ENCODE measurements around the gene STX19. TPM values are rescaled to one million over a fixed set of nuclear protein-coding genes. Genes with fewer than 3 reads are reported as not detected.

The STX19 gene
- total and polyA plus RNA-seq, 2 donors (not counting 1 experiment from before 2014, with no cell fraction given), result not detected

DNA sequence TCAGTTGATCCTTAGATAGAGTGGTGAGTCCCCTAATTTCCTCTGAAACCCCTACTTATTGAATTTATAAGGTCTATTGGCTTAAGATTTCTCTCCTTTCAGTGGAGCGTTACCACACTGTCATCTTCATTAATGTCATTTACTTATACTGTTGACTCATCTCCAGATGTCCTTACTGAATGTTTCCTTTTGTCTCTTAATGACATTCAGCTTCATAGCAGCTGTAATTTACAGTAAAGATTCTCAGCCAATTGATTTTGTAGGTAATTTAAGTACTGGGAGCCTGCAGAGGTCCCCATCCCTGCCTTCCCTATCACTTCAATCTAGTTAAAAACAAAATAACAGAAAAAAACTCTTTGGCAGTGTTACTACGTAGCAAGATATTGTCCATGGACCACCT, 18.8 kb downstream of the STX19 start:
- no peak overlapping the region for H3K27ac ChIP-seq (ENCODE audit: insufficient read depth, low read length)
- no peak overlapping the region for H3K9ac ChIP-seq (ENCODE audit: insufficient read depth, low read length)
- H2AFZ ChIP-seq (ENCODE audit: low read length), result no peak overlapping the region
- TF ChIP-seq, protein P1, sequence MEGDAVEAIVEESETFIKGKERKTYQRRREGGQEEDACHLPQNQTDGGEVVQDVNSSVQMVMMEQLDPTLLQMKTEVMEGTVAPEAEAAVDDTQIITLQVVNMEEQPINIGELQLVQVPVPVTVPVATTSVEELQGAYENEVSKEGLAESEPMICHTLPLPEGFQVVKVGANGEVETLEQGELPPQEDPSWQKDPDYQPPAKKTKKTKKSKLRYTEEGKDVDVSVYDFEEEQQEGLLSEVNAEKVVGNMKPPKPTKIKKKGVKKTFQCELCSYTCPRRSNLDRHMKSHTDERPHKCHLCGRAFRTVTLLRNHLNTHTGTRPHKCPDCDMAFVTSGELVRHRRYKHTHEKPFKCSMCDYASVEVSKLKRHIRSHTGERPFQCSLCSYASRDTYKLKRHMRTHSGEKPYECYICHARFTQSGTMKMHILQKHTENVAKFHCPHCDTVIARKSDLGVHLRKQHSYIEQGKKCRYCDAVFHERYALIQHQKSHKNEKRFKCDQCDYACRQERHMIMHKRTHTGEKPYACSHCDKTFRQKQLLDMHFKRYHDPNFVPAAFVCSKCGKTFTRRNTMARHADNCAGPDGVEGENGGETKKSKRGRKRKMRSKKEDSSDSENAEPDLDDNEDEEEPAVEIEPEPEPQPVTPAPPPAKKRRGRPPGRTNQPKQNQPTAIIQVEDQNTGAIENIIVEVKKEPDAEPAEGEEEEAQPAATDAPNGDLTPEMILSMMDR (conservative IDR thresholded peaks at IDR 0.05 in 1 of 2, IDR thresholded peaks at IDR 0.05 in 1 of 2; ENCODE audit: low read depth in 1 of 2, low read length in 2 of 2), result no peak
- TF ChIP-seq EZH2 (IDR thresholded peaks at IDR 0.05; ENCODE audit: low read length, missing control alignments), result no peak
- no peaks in the 10 kb centered on the region for H3K36me3 ChIP-seq (ENCODE audit: control insufficient read depth, insufficient read depth, low read length)
- no peaks in the 10 kb centered on the region for H3K9me3 ChIP-seq (ENCODE audit: control insufficient read depth, insufficient read depth, low read depth, low read length)
- no peaks in the 10 kb centered on the region for H3K27me3 ChIP-seq (ENCODE audit: control insufficient read depth, insufficient read depth, low read length)
- no peaks in the 10 kb centered on the region for H4K20me1 ChIP-seq (ENCODE audit: control insufficient read depth, extremely low read depth, insufficient read depth, low read length)
- no peaks in the 10 kb centered on the region for H3K79me2 ChIP-seq (ENCODE audit: control insufficient read depth, insufficient read depth, low read length)
- no peak overlapping the region for H3K4me3 ChIP-seq (replicated peaks in 1 of 4; ENCODE audit: control extremely low read depth in 1 of 4, insufficient read depth in 1 of 4, low read depth in 3 of 4, low read length in 4 of 4)
- H3K4me2 ChIP-seq (ENCODE audit: extremely low read depth, insufficient read depth, low read length), result no peak overlapping the region
- H3K4me1 ChIP-seq (ENCODE audit: control insufficient read depth, extremely low read depth, insufficient read depth, low read length), result no peaks in the 10 kb centered on the region
- DNase-seq (ENCODE audit: low read depth in 2 of 2), result no peak

DNA sequence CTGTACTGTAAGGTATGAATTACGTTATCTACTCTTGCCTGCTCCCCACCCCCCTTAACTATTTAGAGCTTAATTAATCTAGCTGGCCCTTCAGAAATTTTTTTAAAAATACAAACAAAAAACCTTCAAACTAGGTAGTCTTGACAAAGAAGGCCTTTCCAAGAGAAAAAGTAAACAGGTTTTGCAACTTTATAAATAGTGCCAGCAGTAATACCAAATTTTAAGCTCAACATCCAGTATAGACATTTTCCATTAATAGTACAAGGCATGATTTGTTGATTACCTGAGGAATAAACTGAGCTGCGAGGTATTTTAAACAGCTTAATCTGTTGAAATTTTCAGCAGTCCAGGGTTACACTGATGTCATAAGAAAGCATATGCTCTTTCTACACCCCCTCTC, 20.1 kb downstream of the STX19 start:
- Histone ChIP-seq H3K36me3 (ENCODE audit: control insufficient read depth, insufficient read depth, low read length) (no peaks in the 10 kb centered on the region), H3K9ac (ENCODE audit: insufficient read depth, low read length) (no peak overlapping the region), H3K27me3 (ENCODE audit: control insufficient read depth, insufficient read depth, low read length) (no peaks in the 10 kb centered on the region), H3K4me3 (replicated peaks in 1 of 4; ENCODE audit: control extremely low read depth in 1 of 4, insufficient read depth in 1 of 4, low read depth in 3 of 4, low read length in 4 of 4) (no peak overlapping the region), H3K4me1 (ENCODE audit: control insufficient read depth, extremely low read depth, insufficient read depth, low read length) (no peaks in the 10 kb centered on the region), H3K4me2 (ENCODE audit: extremely low read depth, insufficient read depth, low read length) (no peak overlapping the region), H3K27ac (ENCODE audit: insufficient read depth, low read length) (no peak overlapping the region), H2AFZ (ENCODE audit: low read length) (no peak overlapping the region), H4K20me1 (ENCODE audit: control insufficient read depth, extremely low read depth, insufficient read depth, low read length) (no peaks in the 10 kb centered on the region), H3K9me3 (ENCODE audit: control insufficient read depth, insufficient read depth, low read depth, low read length) (no peaks in the 10 kb centered on the region), H3K79me2 (ENCODE audit: control insufficient read depth, insufficient read depth, low read length) (no peaks in the 10 kb centered on the region)
- TF ChIP-seq, protein P1 (conservative IDR thresholded peaks at IDR 0.05 in 1 of 2, IDR thresholded peaks at IDR 0.05 in 1 of 2; ENCODE audit: low read depth in 1 of 2, low read length in 2 of 2), result no peak
- TF ChIP-seq EZH2 (IDR thresholded peaks at IDR 0.05; ENCODE audit: low read length, missing control alignments), result no peak
- no peak for DNase-seq (ENCODE audit: low read depth in 2 of 2)

DNA sequence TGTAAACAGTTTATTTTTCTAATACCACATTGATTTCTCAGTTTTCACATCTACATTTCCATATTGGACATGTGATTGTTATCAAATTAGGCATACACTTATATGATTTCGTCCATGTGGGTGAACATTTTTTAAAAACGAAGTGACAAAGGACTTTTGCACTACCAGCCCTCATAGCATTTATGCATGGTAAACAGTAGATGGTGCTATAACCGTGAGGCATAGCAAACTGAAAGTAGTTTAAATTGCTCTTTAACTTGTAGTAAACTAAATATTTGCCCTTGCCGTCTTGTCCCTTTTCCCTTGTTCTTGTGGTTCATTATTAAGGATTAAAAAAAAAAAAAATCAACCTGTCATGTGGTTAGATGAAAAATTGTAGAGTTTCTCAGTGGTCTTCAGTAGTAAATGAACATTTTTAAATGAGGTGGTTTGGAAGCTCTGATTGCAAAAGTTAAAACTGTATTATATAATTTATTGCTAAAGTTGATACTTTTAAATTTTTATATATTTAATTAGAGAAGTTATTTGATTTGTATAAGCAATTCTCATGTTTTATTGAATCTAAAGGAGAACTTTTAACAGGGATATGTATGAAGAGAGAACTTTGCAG, 24.0 kb downstream of the STX19 start:
- Histone ChIP-seq H3K79me2 (ENCODE audit: control insufficient read depth, insufficient read depth, low read length) (no peaks in the 10 kb centered on the region), H2AFZ (ENCODE audit: low read length) (peak overlapping the region; percentile 27), H3K4me3 (replicated peaks in 1 of 4; ENCODE audit: control extremely low read depth in 1 of 4, insufficient read depth in 1 of 4, low read depth in 3 of 4, low read length in 4 of 4) (peak overlapping the region in 2 of 4 experiments; percentile 27 to 57), H3K4me2 (ENCODE audit: extremely low read depth, insufficient read depth, low read length) (peak overlapping the region; percentile 70), H3K36me3 (ENCODE audit: control insufficient read depth, insufficient read depth, low read length) (no peaks in the 10 kb centered on the region), H3K27me3 (ENCODE audit: control insufficient read depth, insufficient read depth, low read length) (no peaks in the 10 kb centered on the region), H3K27ac (ENCODE audit: insufficient read depth, low read length) (no peak overlapping the region), H4K20me1 (ENCODE audit: control insufficient read depth, extremely low read depth, insufficient read depth, low read length) (no peaks in the 10 kb centered on the region), H3K9me3 (ENCODE audit: control insufficient read depth, insufficient read depth, low read depth, low read length) (no peaks in the 10 kb centered on the region), H3K9ac (ENCODE audit: insufficient read depth, low read length) (no peak overlapping the region), H3K4me1 (ENCODE audit: control insufficient read depth, extremely low read depth, insufficient read depth, low read length) (no peaks in the 10 kb centered on the region)
- DNase-seq (ENCODE audit: low read depth in 2 of 2), result peak; percentile 70 to 87
- no peak for TF ChIP-seq EZH2 (IDR thresholded peaks at IDR 0.05; ENCODE audit: low read length, missing control alignments)
- TF ChIP-seq, protein P1 (conservative IDR thresholded peaks at IDR 0.05 in 1 of 2, IDR thresholded peaks at IDR 0.05 in 1 of 2; ENCODE audit: low read depth in 1 of 2, low read length in 2 of 2), result peak; percentile 70 to 86

Measured in fibroblast of lung (primary cell).